ENCODE measurements around the gene FIS1.

GRCh38 chr7:101222275-101222830, 22.5 kb downstream of the FIS1 start:
- no peak for TF ChIP-seq GLIS3 (CRISPR knock-in tag; IDR thresholded peaks at IDR 0.05)
- no peak for TF ChIP-seq ESRRG (CRISPR knock-in tag; IDR thresholded peaks at IDR 0.05)
- TF ChIP-seq POU6F1 (CRISPR knock-in tag; IDR thresholded peaks at IDR 0.05; ENCODE audit: borderline replicate concordance, low read depth), result no peak
- no peak for TF ChIP-seq RARB (CRISPR knock-in tag; IDR thresholded peaks at IDR 0.05)
